8988T (cell line): ENCODE measurements around the gene PCBP4.

Experiments
- DNase-seq: peaks from one replicate; pipeline ENCODE4 v3.0.0; 2011

PCBP4 gene

DNA sequence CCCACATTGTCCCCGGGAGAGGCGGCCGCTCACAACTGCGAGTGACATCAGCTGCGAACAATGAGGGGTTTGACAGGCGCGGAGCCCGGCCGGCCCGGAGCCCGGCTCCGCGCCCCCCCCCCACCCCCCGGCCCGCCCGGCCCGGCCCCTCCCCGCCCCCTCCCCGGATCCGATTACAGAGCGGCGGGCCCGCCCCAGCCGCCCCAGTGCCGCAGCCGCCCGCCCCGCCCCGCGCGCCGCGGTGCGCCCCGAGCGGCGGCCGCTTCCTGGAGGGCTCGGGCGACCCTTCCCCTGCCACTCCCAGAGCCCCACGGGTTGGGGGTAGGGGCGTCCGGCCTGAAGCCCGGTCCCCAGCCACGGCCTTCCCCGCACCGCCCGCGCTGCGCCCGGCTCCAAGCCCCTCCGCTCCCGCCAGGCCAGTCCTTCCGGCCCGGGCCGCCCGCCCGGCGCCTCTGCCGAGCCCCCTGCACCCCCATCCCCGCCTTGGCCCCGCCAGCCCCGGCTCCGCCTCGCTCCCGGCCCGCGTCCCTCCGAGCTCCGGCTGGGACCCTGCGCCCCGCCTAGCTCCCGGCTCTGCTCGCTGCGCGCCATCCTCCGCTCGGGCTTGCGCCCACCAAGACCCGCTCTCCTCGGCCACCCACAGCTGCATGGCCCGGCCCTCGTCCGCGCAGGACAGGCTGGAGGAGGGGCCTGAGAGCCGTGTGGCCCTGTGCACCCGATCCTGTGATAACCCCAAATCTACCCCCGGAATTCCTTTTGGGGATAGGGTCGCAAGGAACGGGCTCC lies at the start of gene PCBP4:
Gene PCBP4 (minus strand): TSS at position 71 of the 786 bp plus-strand sequence. CDS start 6,214 bp downstream, outside the sequence.
- no peak for DNase-seq

DNA sequence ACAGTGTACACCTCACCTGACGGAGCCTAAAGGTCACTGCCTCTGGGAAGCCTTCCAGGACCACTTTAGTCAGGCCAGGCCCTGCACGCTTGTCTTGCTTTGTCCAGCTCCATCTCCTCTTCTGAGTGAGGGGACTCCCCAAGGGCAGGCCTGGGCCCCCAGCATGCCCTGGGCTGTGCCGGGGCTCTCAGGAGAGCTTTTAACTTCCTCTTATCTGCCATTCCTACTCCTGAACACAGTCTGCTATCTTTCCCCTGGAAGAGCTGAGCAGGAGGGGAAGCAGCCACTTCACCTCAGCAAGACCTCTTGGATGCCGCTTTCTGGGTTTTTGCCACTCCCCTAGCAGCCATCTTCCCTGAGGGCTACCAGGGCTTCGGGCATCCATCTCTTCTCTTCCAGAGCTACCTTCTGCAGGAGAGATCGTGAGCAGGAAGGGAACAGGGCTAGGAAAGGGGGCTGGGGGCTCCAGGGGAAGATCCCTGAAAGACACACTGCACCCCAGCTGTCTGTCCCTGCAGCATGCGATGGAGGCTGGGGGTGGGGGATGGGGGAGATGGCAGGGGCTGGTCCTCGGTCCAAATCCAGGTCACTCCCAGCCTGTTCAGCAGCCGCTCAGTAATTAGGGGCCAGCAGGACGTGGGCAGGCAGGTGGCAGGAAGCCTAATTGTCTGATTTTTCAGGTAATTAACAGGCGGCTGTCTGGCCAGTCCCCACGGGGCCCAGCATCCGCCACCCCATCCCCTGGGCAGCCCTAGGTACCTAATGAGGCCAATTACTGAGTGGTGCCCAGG lies 48.4 kb upstream of the PCBP4 start:
- DNase-seq: no peak

DNA sequence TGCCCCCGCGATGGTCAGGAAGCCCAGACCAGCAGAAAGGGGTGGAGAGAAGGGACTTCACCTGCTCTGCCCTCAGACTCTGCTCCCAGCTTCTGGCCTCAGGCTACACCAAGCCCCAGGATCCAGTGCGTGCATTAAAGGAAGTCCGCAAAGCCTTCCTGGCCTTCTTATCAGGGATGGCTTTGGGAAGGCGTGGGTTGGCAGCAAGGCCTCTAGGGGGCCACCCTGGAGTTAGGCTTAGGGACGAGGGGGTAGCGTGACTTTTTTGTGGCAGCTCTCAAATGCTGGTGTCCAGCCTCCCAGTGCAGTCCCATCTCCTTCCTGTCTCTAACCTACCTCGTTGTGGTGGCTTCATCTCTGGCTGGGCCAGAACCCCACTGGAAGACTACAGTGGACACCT lies 47.4 kb upstream of the PCBP4 start:
- peak; percentile 87 for DNase-seq

DNA sequence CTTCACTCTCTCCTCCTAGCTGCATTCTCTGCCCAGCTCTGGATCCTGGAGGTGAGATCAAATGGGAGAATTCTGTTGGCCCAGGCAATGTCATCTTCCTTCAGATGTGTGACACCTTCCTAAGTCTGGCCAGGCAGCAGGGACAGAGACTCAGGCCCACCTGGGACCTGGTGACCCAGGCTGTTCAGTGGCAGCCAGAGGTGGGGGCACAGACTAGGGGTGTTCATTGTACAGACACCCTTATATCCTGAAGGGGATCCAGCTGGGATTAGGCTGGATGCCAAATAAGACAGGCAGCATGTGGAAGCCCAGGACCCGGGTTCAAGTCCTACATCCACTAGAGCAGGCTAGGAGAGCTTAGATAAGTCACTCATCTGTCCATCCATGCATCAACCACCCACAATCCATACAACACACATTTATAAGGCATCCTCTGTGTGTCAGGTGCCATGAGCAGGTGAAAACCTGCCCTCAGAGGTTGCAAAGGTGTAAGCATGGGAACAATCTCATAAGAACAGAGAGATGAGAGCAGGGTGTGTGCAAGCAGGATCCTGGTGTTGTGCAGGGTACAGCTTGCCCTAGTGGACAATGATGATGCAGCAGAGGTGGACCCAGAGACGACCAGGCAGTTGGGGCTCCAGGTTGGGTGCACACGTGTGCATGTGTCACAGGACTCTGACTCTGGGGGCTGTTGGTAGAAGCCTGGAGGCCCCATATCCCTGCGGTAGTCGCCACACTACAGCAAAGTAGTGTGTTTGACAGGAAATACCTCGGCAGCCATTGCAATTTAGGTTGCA lies 46.7 kb upstream of the PCBP4 start:
- DNase-seq: no peak

DNA sequence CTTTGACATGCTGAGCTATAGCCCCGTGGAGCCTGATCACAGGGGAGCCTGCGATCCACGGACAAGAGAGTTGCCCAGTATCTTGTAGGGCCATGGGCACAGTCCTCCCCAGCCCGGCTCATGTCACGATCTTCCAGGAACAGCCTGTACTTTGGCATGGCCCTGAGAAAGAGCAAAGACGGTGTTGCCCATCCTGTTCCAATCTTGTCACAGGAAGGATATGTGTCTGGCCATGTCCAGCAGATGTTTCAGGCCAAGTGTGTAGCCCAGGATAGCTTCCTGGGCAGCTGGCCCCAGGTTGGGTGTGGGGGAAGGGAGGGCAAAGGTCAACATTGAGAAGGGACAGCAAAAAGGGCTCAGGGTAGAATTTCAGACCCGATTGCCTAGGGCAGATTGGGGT lies 45.4 kb upstream of the PCBP4 start:
- DNase-seq: no peak

DNA sequence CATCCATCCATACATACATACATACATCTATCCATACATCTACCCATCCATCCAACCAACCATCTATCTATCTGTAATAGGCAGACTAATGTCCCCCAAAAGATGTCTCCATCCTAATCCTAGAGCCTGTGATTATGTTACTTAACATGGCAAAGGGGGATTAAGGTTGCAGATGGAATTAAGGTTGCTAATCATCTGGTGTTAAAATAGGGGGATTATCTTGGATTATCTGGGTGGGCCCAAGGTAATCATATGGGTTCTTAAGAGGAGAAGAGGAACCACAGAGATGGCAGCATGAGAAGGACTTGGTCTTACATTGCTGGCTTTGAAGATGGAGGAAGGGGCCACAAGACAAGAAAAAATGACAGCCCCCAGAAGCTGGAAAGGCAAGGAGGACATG lies 43.2 kb upstream of the PCBP4 start:
- no peak for DNase-seq

DNA sequence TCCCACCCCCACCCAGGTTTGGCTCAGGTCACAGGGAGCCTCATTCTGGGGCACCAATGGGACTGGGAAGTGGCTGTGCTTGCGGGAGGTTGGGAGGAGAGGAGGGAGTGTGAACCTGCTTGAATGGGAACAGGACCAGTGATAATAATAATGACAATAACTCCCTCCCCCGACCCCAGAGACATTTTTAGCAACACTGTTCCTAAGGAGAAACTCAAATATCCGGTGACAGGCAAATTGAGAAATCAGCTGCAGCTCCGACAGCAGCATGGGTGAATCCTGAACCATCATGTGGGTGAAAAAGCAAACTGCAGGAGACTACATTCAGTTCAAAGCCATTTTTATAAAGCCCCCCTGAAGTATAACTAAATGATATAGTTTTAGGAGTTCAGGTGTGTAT lies 40.0 kb upstream of the PCBP4 start:
- DNase-seq: no peak

DNA sequence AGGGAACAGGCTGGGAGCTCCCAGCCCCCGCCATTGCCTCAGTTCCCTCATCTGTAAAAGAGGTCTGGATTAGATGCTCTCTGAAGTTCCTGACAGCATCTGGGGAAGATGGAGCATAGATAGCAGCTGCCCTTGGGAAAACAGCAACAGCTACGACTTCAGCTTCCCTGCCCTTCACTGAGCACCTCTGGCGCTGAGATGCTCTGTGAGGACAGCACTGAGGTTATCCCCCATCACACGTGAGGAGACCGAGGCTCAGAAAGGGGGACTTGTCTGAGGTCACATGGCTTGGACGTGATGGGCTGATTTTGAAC lies 39.5 kb upstream of the PCBP4 start:
- no peak for DNase-seq

DNA sequence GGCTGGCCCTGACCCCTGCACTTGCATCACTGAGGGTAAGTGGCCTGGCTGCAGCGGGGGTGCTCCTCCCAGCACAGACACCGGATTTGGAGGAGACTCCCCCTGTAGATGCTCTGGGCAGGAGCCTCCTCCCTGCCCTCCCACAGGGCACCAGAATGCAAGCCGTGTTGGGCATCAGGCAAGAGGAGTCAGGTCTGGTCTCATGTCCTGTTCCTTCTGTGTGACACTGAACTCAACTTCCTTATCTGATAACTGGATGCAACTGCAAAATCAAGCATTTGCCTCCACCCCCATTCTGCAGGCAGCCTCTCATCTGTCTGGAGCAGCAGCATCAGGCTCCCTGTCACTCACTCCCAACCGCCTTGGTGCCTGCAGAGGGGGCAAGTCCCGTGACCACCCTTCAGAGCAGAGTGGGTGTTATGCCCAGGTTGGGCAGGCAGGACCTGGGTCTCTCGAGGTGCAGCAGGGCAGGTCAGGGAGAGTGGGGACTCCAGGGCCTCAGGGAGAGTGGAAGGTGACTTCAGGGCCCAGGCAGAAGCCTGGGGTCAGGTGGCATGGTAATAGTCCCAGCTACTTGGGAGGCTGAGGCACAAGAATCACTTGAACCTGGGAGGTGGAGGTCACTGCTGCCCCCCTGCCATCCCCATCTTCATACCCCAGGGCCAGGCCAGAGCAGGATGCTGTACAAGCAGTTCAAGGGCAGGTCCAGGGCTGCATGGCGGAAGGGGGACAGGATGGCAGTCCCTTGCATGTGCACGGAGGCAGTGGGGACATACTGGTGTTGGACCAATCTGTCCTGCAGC lies 39.0 kb upstream of the PCBP4 start:
- DNase-seq: no peak

DNA sequence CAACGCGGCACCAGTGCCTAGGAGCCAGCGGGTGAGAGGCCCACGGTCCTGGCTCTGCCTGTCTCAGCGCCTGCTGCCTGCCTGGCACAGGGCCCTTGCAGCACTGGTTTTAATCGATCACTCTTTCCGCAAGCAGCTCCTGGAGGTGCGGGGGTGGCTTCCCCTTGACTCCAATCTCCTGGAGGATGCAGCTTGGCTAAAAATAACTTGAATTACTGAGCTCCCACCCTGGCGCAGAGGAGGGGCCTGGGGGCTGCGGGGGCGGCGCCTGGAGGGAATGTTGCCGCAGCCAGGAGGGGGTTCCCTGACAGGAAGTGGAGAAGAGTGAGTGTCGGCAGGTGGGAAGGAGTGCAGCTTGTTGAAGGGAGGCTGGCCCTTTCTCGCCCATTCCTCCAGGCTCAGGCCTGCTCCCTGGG lies 38.3 kb upstream of the PCBP4 start:
- DNase-seq: no peak

DNA sequence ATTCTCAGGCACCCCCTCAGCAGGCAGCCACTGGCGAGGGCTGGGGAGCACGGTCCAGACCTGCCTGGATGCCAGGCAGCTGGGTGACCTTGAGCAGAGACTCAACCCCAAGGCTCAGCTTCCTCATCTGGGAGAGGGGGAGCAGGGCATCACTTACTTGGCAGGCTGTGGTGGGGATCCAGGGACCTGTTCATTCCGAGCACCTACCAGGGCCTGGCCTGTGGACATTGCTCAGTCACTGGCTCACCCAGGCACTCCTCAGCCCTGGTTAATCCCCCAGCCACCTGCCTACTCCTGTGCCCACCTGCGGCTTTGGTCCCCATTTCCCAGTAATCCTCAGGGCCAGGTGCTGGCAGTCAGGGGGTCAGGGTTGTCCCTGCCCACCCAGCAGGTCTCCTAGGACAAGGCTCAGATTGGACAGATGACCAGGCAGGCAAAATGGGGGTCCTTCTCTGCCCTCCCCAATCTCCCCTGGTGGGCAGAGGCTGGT lies 37.7 kb upstream of the PCBP4 start:
- no peak for DNase-seq

DNA sequence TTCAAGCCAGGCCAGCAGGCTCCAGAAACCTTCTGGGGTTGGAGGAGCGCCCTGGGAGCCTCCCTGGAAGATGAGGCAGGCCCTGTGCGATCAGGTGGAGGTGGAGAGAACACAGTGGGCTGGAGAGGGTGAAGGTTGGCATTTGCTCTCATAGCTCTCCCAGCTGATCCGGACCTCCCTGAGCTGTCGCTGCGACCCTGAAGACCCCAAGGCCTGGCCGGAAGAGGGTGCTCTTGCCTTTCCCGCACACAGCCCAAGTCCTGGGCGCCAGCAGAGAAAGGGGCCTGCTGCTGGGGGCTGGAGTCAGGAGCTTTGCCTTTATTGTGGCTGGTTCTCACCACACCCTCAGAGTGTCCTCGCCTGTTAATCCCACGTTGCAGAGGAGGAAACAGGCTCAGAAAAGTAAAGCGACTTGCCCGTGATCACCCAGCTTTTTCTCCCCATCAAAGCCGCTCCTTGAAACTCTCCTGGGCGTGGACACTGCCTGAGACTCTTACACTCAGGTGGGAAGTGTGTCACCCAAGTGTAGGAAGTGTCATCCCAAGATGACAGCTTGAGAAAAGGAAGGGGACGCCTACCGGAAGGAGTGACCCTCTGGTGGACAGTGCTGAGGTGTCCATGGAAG lies 37.0 kb upstream of the PCBP4 start:
- DNase-seq: peak; percentile 86

DNA sequence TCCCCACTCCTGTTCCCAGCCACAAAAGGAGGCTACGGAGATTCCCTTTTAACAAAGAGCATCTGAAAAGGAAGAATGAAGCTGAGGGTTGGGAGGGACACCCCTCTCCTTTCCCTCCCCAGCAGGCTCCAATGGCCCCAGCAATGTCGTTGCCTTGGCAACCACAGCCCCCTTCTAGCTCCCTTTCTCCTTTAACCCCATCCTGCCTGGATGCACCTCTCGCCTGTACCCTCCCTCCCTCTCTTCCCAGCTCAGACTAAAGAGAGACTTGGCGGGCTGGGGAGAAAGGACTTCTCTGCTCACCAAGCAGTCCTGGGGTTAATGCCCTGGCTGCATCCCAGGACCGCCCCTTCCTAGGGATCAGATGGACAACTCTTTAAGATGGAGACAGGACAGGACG lies 35.5 kb upstream of the PCBP4 start:
- DNase-seq: no peak

DNA sequence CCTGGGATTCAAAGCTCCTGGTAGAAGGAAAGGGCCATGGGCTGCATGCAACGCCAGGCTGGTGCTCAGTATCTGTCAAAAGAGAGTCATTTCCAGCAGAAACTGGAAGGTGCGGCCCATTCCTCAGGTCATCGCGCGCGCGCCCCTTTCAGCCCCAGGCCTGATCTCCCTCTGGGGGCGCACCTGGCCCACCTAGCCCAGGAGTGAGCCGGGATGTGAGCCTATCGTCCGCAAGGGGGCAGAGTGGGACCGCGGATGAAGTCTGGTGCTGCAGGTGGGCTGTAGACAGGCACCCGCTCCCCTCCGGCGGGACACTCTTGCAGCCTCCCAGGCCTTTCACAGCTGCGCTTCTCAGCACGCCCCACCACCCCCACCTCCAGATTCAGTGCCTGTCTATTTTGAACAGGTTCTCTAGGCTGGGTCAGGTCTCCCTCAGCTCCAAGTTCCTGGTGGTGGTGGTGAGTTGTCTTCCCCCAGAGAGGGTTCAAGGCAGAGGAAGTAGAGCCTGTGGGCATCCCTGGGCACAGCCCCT lies 34.3 kb upstream of the PCBP4 start:
- peak; percentile 99 for DNase-seq

DNA sequence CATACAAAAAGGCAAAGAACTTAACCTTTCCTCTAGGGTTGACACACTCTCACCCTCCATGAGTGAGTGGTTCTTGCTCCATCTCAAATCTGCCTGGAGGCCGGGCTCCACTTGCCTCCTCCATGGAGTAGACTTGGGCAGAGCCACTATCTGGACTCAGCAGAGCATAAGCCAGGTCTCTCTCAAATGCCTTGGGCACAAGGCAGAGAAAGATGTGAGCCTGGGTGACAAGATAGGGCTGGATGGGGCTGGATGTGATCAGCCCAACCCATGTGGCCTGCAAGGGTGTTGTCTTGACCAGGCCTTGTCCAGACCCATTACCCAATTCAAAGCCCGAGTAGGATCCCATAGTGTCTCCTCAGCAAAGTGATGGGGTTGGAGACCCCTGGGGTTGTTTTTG lies 32.6 kb upstream of the PCBP4 start:
- DNase-seq: no peak

DNA sequence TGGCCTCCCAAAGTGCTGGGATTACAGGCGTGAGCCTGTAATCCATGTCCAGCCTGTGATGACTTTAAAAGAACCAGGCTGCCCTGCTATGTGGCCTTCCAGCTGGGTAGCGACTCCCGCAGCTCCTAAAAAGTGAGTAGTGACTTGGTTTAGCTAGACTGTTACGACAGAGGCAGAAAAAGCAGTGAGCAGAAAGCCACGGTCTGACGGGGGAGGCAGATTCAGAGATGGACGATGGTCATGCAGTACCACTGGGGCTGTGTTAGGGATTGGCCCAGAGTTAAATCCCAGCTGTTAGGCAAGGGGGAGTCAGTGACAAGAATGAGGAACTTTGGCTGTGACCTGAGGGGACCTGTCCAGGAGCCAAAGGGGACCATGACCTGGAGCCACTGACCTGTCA lies 31.5 kb upstream of the PCBP4 start:
- DNase-seq: no peak

DNA sequence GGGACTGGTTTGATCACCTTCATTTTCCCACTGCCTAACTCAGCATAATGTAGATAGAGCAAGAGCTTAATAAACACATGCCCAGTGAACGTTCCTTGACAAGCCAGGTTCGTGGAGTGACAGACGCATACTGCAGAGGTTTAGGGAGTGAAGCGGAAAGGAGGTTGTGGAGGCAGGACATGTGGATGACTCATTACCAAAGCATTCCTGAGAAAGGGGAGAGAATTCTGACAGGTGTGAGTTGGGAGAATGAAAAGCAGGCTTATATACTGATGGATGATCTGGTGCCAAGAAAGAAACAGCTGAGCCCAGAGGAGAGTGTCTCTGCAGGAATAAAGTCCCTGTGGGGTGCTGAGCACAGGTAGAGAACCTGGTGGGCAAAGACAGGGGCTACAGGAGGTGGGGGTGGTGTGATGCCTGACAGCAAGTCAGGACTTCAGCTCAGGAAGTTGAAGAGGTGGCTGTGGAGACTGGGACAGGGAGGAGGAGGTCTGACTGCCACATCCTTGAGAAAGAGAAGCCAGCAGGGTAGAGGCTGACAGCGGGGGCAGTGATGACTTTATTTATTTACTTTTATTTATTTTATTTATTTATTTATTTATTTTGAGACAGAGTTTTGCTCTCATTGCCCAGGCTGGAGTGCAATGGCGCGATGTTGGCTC lies 30.8 kb upstream of the PCBP4 start:
- DNase-seq: peak; percentile 85

DNA sequence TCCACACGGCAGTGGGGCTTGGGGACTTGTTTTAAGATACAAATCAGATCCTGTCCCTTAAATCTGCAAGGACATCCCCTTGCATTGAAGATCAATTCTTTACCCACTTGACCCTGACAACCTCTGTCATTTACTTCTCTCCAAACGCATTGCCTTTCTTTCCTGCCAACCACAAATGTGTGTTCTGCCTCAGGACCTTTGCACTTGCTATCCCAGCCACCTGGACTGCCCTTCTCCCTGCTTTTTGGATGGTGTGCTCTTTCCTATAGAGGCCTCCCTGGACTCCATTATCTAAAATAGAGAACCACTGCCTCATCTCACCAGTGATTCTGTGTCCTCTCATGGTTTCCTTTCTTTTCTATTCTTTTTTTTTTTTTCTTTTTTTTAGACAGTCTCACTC lies 29.9 kb upstream of the PCBP4 start:
- DNase-seq: no peak

DNA sequence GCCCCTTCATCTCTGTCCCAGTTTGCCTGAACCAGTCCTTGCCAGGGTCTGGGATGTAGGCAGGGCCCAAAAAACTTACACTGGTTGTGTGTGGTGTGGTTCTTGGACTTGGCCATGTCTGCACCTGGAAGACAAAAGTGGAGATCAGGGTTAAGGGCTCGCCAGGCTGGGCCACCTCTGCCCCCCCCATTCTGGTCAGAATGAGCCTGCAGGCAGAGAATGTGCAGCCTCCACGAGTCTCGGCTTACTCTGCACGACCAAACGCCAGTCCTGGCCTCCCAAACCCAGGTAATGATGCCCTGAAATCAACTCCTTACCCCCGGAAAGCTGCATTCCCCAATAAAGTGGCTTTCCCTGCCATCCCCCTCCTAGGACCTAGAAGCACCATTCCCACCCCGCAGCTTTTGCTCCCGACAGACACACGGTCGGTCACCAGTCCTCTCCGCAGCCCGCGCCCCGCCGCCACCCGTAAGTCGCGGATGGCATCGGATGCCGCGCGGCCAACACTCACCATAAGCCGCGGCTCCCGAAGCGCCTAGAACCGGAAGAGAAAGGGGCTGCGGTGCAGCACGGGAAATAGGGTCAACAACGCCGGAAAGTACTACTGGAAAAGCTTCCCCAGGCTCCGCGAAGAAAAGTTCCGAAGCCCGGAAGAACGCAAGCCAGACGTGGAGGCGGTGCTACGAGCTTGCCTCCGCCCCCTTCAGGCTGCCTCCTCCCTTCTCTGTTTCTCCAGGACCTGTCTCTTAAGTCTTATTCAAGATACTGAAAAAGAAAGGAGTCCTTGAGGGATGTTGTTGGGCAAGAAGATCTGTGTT lies 28.3 kb upstream of the PCBP4 start, which contains the start of gene RPL29:
Gene RPL29 (minus strand): TSS at position 550 of the 818 bp plus-strand sequence. CDS start 434 bp downstream, at position 116.
- peak; percentile 92 for DNase-seq

DNA sequence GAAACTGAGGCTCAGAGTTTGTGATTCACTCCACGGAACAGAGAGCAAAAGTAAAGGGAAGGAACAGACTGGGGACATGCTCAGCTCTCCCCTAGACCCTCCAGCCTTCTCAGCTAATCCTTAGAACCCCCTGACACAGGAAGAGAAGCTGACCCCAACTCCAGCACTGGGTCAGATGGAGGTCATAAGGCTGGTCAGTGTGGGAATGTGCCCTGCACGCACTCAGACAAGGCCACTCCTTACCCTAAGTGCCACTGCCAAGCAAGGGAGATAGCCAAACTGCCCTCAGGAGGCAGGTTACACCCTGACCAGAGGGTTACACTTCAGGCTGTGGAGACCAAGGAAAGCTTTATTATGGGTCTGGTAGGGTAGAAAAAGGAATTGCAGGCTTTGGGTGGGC lies 27.3 kb upstream of the PCBP4 start:
- no peak for DNase-seq
